Measurements from ENCODE around the gene PLCG2. TPM values are rescaled to one million over a fixed set of nuclear protein-coding genes. Genes with fewer than 3 reads are reported as not detected.

Gene PLCG2
- total and polyA plus RNA-seq, 8 donors: 5.1 to 48.7 (median 9.4) TPM

- no peak for TF ChIP-seq CTCF (IDR thresholded peaks at IDR 0.05)
- H3K4me1 ChIP-seq: peaks cover 0 to 5% of the 10 kb centered on the region in 2 donors
- ATAC-seq (no peak), DNase-seq (peak in 1 of 4 donors; percentile 6)
- no peaks in the 10 kb centered on the region for H3K27me3 ChIP-seq
- no peak overlapping the region for H3K27ac ChIP-seq
- no peak overlapping the region for H3K4me3 ChIP-seq
- intact Hi-C loops (cut with DNase I): loop anchor here in 1 of 2 donors (5.0 kb wide), 1 partner anchor 293 kb away; no protein-coding TSS in a partner anchor
- H3K36me3 ChIP-seq: peaks cover 0 to 80% of the 10 kb centered on the region in 2 donors
- H3K9me3 ChIP-seq: no peaks in the 10 kb centered on the region
Observed at GRCh38 chr16:81939164-81940056, 160.3 kb downstream of the PLCG2 start.

- no peak overlapping the region for H3K27ac ChIP-seq
- peak; percentile 77 for ATAC-seq
- DNase-seq: peak in 1 of 4 donors; percentile 47
- TF ChIP-seq CTCF (IDR thresholded peaks at IDR 0.05): peak; percentile 13 to 32
- H3K4me1 ChIP-seq: peaks cover 0 to 5% of the 10 kb centered on the region in 2 donors
- H3K9me3 ChIP-seq: no peaks in the 10 kb centered on the region
- H3K36me3 ChIP-seq: peaks cover 0 to 79% of the 10 kb centered on the region in 2 donors
- no peaks in the 10 kb centered on the region for H3K27me3 ChIP-seq
- no peak overlapping the region for H3K4me3 ChIP-seq
- intact Hi-C loops (cut with DNase I): loop anchor here in 1 of 2 donors (5.0 kb wide), 1 partner anchor 291 kb away; no protein-coding TSS in a partner anchor
Observed at GRCh38 chr16:81940781-81941560, 161.9 kb downstream of the PLCG2 start.

- no peak for ATAC-seq
- Histone ChIP-seq H3K4me1 (peaks cover 0 to 5% of the 10 kb centered on the region in 2 donors), H3K9me3 (no peaks in the 10 kb centered on the region), H3K27ac (no peak overlapping the region), H3K4me3 (no peak overlapping the region), H3K36me3 (peaks cover 0 to 79% of the 10 kb centered on the region in 2 donors), H3K27me3 (no peaks in the 10 kb centered on the region)
- no peak for DNase-seq
- intact Hi-C loops (cut with DNase I): loop anchor here in 1 of 2 donors (5.0 kb wide), 1 partner anchor 290 kb away; no protein-coding TSS in a partner anchor
- TF ChIP-seq CTCF (IDR thresholded peaks at IDR 0.05): no peak
Observed at GRCh38 chr16:81942007-81942601, 163.0 kb downstream of the PLCG2 start.

- Histone ChIP-seq H3K27me3 (no peaks in the 10 kb centered on the region), H3K9me3 (peaks cover 0 to 6% of the 10 kb centered on the region in 2 donors), H3K36me3 (peaks cover 0 to 81% of the 10 kb centered on the region in 2 donors), H3K27ac (no peak overlapping the region), H3K4me1 (peaks cover 0 to 5% of the 10 kb centered on the region in 2 donors), H3K4me3 (no peak overlapping the region)
- ATAC-seq (no peak), DNase-seq (no peak)
- intact Hi-C loops (cut with DNase I): no loop called here
- TF ChIP-seq CTCF (IDR thresholded peaks at IDR 0.05): no peak
Observed at GRCh38 chr16:81945665-81946064, 166.6 kb downstream of the PLCG2 start.

Measured in left lung (tissue), 10 donors.